ENCODE data around the gene ZNF831. TPM values are rescaled to one million over a fixed set of nuclear protein-coding genes. Genes with fewer than 3 reads are reported as not detected.

ZNF831 gene
- total RNA-seq, 1 experiment from 2014 or later = not detected

GRCh38 chr20:59141818-59142581 lies 21.6 kb upstream of the ZNF831 start:
- Mint-ChIP-seq H3K9me3 (ENCODE audit: low read depth, unreplicated experiment) (no peaks in the 10 kb centered on the region), H3K4me3 (ENCODE audit: low read depth, unreplicated experiment) (no peak overlapping the region), H3K27me3 (ENCODE audit: unreplicated experiment) (peaks cover 80% of the 10 kb centered on the region), H3K4me1 (ENCODE audit: low read depth, unreplicated experiment) (no peaks in the 10 kb centered on the region), H3K27ac (ENCODE audit: unreplicated experiment) (no peak overlapping the region), H3K36me3 (ENCODE audit: insufficient read depth, unreplicated experiment) (no peaks in the 10 kb centered on the region)
- no TSS peak for BruUV-seq (replicated peaks)
- DNase-seq = no peak
- TF ChIP-seq CTCF (IDR thresholded peaks at IDR 0.05; ENCODE audit: unreplicated experiment) = no peak
- CTCF ChIA-PET = no interaction called here
- intact Hi-C loops (cut with micrococcal nuclease; ENCODE audit: unreplicated experiment) = no loop called here

- TF ChIP-seq CTCF (IDR thresholded peaks at IDR 0.05; ENCODE audit: unreplicated experiment) = no peak
- H3K4me3 Mint-ChIP-seq (ENCODE audit: low read depth, unreplicated experiment) = no peak overlapping the region
- no peak for DNase-seq
- H3K4me1 Mint-ChIP-seq (ENCODE audit: low read depth, unreplicated experiment) = no peaks in the 10 kb centered on the region
- H3K36me3 Mint-ChIP-seq (ENCODE audit: insufficient read depth, unreplicated experiment) = no peaks in the 10 kb centered on the region
- H3K27me3 Mint-ChIP-seq (ENCODE audit: unreplicated experiment) = peaks cover 80% of the 10 kb centered on the region
- CTCF ChIA-PET = no interaction called here
- H3K9me3 Mint-ChIP-seq (ENCODE audit: low read depth, unreplicated experiment) = no peaks in the 10 kb centered on the region
- no TSS peak for BruUV-seq (replicated peaks)
- intact Hi-C loops (cut with micrococcal nuclease; ENCODE audit: unreplicated experiment) = no loop called here
- no peak overlapping the region for H3K27ac Mint-ChIP-seq (ENCODE audit: unreplicated experiment)
Measured at GRCh38 chr20:59143326-59143725, 20.3 kb upstream of the ZNF831 start.

- H3K27ac Mint-ChIP-seq (ENCODE audit: unreplicated experiment) = no peak overlapping the region
- CTCF ChIA-PET = no interaction called here
- no peaks in the 10 kb centered on the region for H3K36me3 Mint-ChIP-seq (ENCODE audit: insufficient read depth, unreplicated experiment)
- DNase-seq = no peak
- H3K27me3 Mint-ChIP-seq (ENCODE audit: unreplicated experiment) = peaks cover 79% of the 10 kb centered on the region
- H3K4me1 Mint-ChIP-seq (ENCODE audit: low read depth, unreplicated experiment) = no peaks in the 10 kb centered on the region
- intact Hi-C loops (cut with micrococcal nuclease; ENCODE audit: unreplicated experiment) = no loop called here
- no peak overlapping the region for H3K4me3 Mint-ChIP-seq (ENCODE audit: low read depth, unreplicated experiment)
- no peaks in the 10 kb centered on the region for H3K9me3 Mint-ChIP-seq (ENCODE audit: low read depth, unreplicated experiment)
- no peak for TF ChIP-seq CTCF (IDR thresholded peaks at IDR 0.05; ENCODE audit: unreplicated experiment)
- BruUV-seq (replicated peaks) = no TSS peak
Measured at GRCh38 chr20:59144179-59144830, 19.3 kb upstream of the ZNF831 start.

GRCh38 chr20:59144831-59145196 lies 18.8 kb upstream of the ZNF831 start:
- TF ChIP-seq CTCF (IDR thresholded peaks at IDR 0.05; ENCODE audit: unreplicated experiment) = no peak
- no peak for DNase-seq
- Mint-ChIP-seq H3K4me3 (ENCODE audit: low read depth, unreplicated experiment) (no peak overlapping the region), H3K9me3 (ENCODE audit: low read depth, unreplicated experiment) (no peaks in the 10 kb centered on the region), H3K4me1 (ENCODE audit: low read depth, unreplicated experiment) (no peaks in the 10 kb centered on the region), H3K27ac (ENCODE audit: unreplicated experiment) (no peak overlapping the region), H3K27me3 (ENCODE audit: unreplicated experiment) (peaks cover 79% of the 10 kb centered on the region), H3K36me3 (ENCODE audit: insufficient read depth, unreplicated experiment) (no peaks in the 10 kb centered on the region)
- no TSS peak for BruUV-seq (replicated peaks)
- intact Hi-C loops (cut with micrococcal nuclease; ENCODE audit: unreplicated experiment) = no loop called here
- CTCF ChIA-PET = no interaction called here
